MV-4-11 (cell line): ENCODE results near the gene NR1D1.

Experiments
- DNase-seq: peaks from one replicate; lab custom pipeline; 2025; lab: John Stamatoyannopoulos, UW

NR1D1 gene

DNA sequence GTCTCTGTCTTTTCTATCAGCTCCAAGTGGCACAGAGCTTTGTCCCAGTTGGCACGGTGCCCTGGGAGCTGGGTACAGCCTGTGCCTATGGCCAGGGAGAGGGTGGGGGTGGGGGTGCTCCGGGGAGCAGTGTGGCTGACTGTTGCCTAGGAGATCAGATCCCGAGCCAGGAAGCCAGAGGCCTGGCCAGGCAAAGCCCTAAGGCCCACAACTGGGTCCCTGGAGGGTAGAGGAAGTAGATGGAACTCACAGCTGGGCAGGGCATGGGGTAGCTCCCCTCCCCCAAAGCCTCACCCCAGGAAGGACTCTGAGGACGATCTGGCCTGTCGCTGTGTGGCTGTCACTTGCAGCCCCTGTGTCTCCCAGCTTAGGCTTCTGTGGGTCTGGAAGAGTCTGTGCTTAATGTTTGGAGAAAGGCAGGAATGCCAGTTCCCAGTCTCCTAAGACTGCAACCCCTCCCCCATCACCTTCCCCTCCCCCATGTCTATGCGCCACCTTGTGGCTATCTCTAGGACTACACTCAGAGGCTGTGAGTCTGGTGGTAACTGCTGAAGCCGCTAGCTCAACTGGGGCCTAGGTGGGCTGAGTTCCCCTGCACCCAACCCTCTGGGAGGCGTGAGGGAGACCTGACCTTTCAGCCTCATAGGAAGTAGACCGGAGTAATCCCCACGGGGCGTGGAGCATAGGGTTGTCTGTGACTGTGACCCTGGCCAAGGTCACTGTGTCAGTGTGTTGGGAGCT lies 25.0 kb downstream of the NR1D1 start:
- peak; percentile 70 for DNase-seq

DNA sequence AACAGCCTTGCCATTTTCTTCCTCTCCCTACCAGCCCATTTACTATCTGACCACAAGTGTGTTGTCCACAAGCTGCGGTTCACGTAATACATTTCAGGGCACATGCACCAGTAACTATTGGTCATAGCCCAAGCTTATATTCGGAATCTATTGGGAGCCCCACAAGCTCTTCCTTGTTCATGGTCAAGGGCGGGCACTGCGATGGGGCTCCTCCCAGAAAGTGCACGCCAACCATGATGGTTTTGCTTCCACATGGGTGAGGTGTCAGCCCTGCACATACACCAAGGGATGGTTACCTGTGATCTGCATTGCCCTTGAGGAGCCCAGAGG lies 25.6 kb downstream of the NR1D1 start:
- no peak for DNase-seq

DNA sequence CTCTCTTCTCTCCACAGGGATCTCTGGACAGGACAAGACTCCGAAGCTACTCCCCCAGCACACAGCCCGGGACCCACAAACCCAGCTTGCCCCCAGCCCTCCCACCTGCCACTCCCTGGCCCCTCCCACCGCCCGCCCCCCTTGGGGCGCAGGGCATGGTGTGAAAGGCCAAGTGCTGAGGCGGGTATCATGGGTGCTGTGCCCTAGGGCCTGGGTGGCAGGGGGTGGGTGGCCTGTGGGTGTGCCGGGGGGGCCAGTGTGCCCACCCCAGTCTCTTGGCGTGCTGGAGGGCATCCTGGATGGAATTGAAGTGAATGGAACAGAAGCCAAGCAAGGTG lies 26.2 kb downstream of the NR1D1 start:
- no peak for DNase-seq

- DNase-seq, result no peak
These were observed 26.8 kb downstream of the NR1D1 start for GRCh38 chr17:40073454-40074174.

DNA sequence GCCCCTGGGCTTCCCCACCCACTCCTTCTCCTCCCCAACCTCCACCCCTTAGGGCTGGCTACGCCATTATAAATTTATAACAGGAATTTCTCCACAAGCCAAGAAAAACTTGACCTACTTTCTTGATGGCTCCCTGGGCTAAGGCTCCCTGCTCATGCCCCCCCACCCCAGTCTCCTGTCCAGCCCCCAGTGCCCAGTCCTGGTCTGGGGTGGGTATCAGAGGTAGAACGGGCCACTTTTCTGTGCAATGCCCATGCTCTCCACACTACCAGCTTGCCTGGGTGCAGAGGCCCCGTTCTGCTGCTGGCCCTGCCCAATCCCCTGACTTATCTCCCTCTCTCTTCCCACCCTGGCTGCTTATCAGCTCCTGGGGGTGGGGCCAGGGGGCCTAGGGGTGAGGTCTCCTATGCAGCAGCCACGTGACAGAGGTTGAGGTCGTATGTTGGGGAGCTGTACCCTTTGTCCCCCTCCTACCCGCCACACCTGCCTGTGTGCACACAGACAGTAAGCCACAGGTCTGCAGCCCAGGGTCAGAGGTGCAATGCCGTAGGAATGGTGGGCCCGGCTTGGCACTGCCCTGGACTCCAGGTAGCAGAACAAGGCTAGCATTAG lies 27.5 kb downstream of the NR1D1 start:
- no peak for DNase-seq

- no peak for DNase-seq
These were observed 28.2 kb downstream of the NR1D1 start for GRCh38 chr17:40072040-40072734.

DNA sequence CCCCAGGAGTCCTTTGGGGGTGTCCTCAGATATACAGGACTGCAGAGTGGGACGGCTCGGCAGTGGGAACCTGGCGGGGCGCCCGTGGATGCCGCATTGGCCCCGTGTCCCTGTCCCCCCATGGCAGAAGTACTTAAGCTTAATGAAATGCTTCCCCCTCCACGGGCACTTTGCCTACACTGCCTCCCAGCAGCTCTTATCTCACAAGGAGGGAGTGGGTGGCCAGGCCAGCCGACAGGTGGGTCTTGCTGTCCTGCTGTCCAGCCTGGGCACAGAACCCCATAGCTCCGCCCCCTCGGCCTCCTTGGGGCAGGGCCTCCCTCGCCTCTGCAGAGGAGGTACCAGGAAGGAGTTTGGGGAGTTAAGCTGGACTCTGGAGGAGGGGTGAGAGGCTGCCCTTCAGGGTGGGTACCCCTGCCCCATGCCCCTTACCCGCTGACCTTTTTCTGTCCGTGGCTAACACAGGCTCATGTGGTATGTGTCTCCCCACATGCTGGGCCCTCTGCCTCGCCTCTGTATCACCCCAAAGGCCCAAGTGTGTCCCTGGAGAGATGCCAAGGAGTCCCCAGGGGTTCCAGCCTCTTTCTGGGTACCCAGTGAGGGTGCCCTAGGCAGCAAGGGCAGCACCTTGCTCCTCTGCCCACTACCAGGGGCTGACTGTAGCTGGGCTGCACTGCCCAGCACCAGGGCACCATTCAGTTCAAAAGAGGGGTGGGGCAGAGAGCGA lies 28.9 kb downstream of the NR1D1 start:
- DNase-seq, result no peak

- DNase-seq, result no peak
These were observed 29.6 kb downstream of the NR1D1 start for GRCh38 chr17:40070709-40071312.

- DNase-seq, result no peak
These were observed 30.4 kb downstream of the NR1D1 start for GRCh38 chr17:40069751-40070708.

GRCh38 chr17:40068917-40069750 lies 31.3 kb downstream of the NR1D1 start:
- DNase-seq, result peak; percentile 72

DNA sequence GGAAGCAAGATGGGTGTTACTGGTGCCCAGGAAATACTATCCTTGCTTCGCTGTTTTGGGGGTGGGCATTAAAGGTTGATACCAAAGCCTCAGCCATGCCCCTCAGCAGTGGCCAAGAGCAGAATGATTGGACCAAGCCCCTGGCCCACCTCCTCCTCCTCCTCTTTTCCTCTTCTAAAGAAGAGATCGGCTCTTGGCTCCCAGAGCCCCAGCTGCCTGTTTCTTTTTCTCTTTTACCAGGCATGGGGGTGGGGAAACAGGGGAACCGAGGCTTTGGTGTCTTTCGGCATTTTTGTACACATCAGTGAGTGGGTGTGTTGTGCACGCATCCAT lies 31.8 kb downstream of the NR1D1 start:
- no peak for DNase-seq

DNA sequence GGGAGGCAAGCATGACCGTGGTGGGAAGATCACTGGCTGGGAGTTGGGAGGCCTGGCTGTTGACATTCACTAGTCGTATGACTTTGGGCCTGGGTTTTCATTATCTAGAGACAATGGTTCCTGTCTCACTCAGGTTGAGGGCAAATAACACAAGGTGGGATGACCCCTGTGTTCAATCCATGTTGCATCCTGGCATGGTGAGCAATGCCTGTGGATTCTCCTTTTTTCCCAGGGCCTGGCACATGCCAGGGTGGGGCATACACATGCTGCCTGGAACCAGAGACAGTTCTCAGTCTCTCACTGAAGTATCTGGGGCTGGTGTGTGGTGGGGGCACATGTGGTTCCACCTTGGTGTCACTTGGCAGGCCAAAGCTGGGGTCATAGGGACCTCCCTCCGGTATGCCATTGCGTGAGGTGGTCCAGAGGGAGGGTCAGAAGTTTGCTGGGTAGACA lies 32.2 kb downstream of the NR1D1 start:
- no peak for DNase-seq

DNA sequence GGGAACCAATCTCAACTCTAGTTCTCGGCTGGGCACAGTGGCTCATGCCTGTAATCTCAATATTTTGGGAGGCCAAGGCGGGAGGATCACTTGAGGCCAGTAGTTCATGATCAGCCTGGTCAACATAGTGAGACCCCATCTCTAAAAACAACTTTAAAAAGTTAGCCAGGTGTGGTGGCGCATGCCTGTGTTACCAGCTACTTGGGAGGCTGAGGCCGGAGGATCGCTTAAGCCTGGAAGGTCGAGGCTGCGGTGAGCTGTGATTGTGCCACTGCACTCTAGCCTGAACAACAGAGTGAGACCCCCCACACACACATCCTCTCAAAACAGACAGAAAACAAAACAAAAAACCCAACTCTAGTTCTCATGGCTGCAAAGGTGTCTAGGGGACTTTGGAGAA lies 32.7 kb downstream of the NR1D1 start:
- DNase-seq, result no peak

DNA sequence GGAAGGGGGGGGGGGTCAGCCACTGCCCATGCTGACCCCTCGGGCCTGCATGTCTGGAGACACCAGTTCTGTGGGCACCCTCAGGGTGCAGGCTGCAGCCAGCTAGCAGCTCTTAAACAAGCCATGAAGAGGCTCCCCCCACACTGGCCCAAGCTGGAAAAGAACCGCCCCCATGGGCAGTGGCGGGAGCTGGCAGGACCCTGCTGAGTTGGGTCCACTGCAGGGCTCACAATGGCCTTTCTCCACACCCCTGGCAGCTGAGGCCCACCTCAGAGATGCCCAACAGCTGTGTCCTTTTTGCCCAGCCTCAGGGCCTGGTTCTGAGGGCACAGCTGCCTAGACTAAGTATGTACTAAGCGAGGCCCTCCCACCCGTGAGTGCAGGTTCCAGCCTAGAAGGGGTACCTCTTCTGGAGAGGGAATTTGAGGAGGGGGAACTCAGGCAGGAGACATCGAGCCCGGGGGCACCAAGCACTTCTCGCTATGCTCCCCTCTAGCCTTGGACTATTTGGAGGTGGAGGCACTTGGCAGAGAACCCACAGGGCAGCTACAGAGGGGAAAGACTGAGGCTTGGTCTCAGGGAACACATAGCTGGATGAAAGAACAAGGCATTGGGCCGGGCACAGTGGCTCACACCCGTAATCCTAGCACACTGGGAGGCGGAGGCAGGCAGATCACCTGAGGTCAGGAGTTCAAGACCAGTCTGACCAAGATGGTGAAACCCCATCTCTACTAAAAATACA lies 34.4 kb downstream of the NR1D1 start:
- no peak for DNase-seq

DNA sequence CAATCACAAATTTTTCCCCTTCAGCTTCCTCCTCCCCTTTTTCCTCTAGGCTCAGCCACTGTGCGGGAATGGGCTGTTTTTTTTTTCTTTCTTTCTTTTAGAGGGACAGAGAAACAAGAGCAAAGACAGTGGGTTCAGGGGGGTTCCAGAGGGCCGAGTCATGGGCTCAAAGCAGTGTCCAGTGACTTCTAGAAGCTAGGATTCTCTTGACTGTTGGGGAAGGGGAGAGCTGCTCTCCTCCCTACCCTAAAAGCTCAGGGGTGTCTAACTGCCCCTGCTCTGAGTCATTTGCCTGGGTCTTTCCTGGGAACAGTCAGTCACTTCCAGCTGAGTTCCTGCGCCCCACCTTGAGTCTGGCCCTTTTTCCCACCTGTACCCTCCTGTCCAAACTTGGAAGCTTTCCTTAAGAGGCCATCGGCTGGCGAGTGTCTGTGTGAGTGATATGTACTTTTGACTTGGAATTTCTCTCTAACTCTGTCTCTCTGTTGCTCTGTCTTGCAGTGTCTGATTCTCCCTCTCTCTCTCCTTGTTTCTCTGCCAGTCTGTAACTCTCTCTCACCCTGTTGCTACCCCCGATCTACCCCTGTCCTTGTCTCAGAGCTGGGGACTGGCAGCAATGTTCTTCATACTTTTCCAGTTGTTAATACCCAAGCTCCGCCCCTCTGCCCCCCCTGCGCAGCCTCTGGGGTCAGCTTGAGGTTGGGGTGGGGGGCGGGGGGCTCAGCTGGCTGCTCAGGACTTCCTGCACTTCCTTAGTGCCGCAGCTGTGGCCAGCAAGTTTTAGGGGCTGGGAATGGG lies 35.2 kb downstream of the NR1D1 start:
- DNase-seq, result no peak

DNA sequence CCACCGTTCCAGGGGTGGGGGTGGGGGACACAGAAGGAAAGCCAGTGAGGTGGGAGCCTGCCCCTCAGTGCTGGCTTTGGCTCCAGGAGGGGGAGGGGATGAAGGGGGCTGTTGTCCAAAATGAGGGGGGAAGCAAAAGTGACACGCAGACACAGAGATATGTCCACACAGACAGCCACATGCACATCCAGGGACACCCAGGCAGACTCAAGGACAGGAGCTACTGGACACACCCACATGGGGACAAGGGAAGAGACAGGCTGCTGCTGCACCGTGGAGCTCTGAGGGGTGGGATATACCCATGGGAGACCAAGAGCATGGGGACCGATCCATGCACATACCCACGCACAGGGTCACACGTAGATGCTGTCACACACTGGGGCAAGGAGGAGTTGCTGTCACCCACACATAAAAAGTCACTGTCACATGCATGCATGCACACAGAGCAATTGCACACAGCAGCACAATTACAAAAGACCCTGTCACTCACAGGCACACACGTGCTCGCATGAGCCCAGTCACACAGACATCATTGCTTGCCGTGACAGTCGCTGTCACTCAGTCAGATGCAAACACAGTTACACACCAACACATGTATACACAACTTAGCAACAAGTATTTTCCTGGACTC lies 36.4 kb downstream of the NR1D1 start:
- DNase-seq, result no peak

GRCh38 chr17:40063187-40063771 lies 37.1 kb downstream of the NR1D1 start:
- peak; percentile 75 for DNase-seq
